Pulmonary artery endothelial cell (primary cell): ENCODE measurements around the gene SORCS2. TPM values are rescaled to one million over a fixed set of nuclear protein-coding genes. Genes with fewer than 3 reads are reported as not detected.

Experiments
- DNase-seq: peaks from one replicate; pipeline ENCODE4 v3.0.0-alpha.2; 2011; ENCODE audit warnings: low read depth, low spot score
- total RNA-seq: library from RNA; depleted of rRNA; stranded (reverse); fragments of >200 nt; gene quantifications from 2 replicates; pipeline ENCODE4 v1.2.3, GENCODE V29; 2014

The SORCS2 gene
- total RNA-seq, 1 donor from 2014 or later, result not detected

GRCh38 chr4:7287274-7287917, 95.1 kb downstream of the SORCS2 start:
- DNase-seq, result no peak

GRCh38 chr4:7287918-7288280, 95.6 kb downstream of the SORCS2 start:
- no peak for DNase-seq

- no peak for DNase-seq
Measured at GRCh38 chr4:7288751-7289523, 96.6 kb downstream of the SORCS2 start.

- DNase-seq, result no peak
Measured at GRCh38 chr4:7289589-7289988, 97.3 kb downstream of the SORCS2 start.

- no peak for DNase-seq
Measured at GRCh38 chr4:7291372-7292114, 99.2 kb downstream of the SORCS2 start.

- no peak for DNase-seq
Measured at GRCh38 chr4:7293703-7294102, 101.4 kb downstream of the SORCS2 start.

GRCh38 chr4:7294176-7294756, 101.9 kb downstream of the SORCS2 start:
- no peak for DNase-seq

GRCh38 chr4:7295197-7295910, 103.0 kb downstream of the SORCS2 start:
- DNase-seq, result no peak

GRCh38 chr4:7295911-7296660, 103.7 kb downstream of the SORCS2 start:
- DNase-seq, result no peak

- no peak for DNase-seq
Measured at GRCh38 chr4:7296661-7297335, 104.5 kb downstream of the SORCS2 start.

GRCh38 chr4:7297374-7297773, 105.0 kb downstream of the SORCS2 start:
- no peak for DNase-seq

GRCh38 chr4:7297881-7298280, 105.5 kb downstream of the SORCS2 start:
- no peak for DNase-seq

- DNase-seq, result no peak
Measured at GRCh38 chr4:7298619-7299009, 106.3 kb downstream of the SORCS2 start.

GRCh38 chr4:7299010-7299907, 106.9 kb downstream of the SORCS2 start:
- no peak for DNase-seq

GRCh38 chr4:7299908-7300710, 107.8 kb downstream of the SORCS2 start:
- no peak for DNase-seq

GRCh38 chr4:7300711-7301095, 108.4 kb downstream of the SORCS2 start:
- no peak for DNase-seq

GRCh38 chr4:7301126-7301785, 108.9 kb downstream of the SORCS2 start:
- no peak for DNase-seq
